K562 (cell line): ENCODE results near the gene PPIF. TPM values are rescaled to one million over a fixed set of nuclear protein-coding genes. Genes with fewer than 3 reads are reported as not detected.

ENCODE experiments used
- ATAC-seq: fragments of 200-7000 bp; cut with Tn5 transposase; 3 replicates; pipeline ENCODE4 v1.9.1; 2020; ENCODE audit warnings: moderate library complexity
- BruUV-seq: library from RNA; stranded (reverse); fragments of 400-500 nt; replicated peaks from 2 replicates; lab custom pipeline; 2021; lab: Mats Ljungman, UMichigan
- CTCF ChIA-PET: fragments of 300-600 bp; formaldehyde crosslinking; extraction: SDS; loops from one replicate; lab custom pipeline; 2021; ENCODE audit warnings: low intra/inter-chr PET ratio; lab: Yijun Ruan, JAX
- POLR2A ChIA-PET: fragments of 300-600, 350-650 bp; sonication (Branson Sonifier 250); formaldehyde crosslinking; extraction: SDS; loops from one replicate; lab custom pipeline; 2021; ENCODE audit warnings: antibody characterized with exemption, inconsistent platforms; lab: Yijun Ruan, JAX
- DNase-seq, 4 experiments: peaks; one replicate each; pipeline versions ENCODE4 v3.0.0 to v3.0.0-alpha.2; 2011 to 2018; ENCODE audit warnings: low spot score in 3 of 4, mixed read lengths in 3 of 4; ENCODE audit errors: extremely low read depth in 1 of 4
- FAIRE-seq: peaks from 2 replicates; lab custom pipeline; 2011; peaks lifted over from hg19 to GRCh38; lab: Jason Lieb, UNC
- H2AFZ ChIP-seq: 2 replicates; pipeline ENCODE4 v1.6.0; 2011; ENCODE audit warnings: low read depth, low read length, control low read depth, inconsistent platforms
- H3K27ac ChIP-seq: fragments of 200-600 bp; 3 replicates; pipeline ENCODE4 v1.8.0; 2011; ENCODE audit warnings: low read depth, mild to moderate bottlenecking, control low read depth, inconsistent platforms, low read length, moderate library complexity, mixed read lengths; ENCODE audit errors: extremely low read depth
- H3K27me3 ChIP-seq, 2 experiments: fragments of 300-600 bp in 1 of 2; 2 replicates in 1 of 2; 3 replicates in 1 of 2; pipeline versions ENCODE4 v1.6.0 to v1.8.0; 2011; ENCODE audit warnings: inconsistent platforms in 2 of 2, low read length in 2 of 2, mild to moderate bottlenecking in 1 of 2, mixed read lengths in 1 of 2, moderate library complexity in 1 of 2; ENCODE audit not compliant: control insufficient read depth in 2 of 2, insufficient read depth in 2 of 2
- H3K36me3 ChIP-seq: fragments of 300-600 bp; 3 replicates; pipeline ENCODE4 v1.8.0; 2011; ENCODE audit warnings: mild to moderate bottlenecking, low read length, inconsistent platforms; ENCODE audit not compliant: control insufficient read depth, insufficient read depth
- H3K4me1 ChIP-seq, 2 experiments: fragments of 200-600 bp in 1 of 2; replicated peaks in 1 of 2; 2 replicates in 1 of 2; 3 replicates in 1 of 2; pipeline versions ENCODE4 v1.5.1 to v1.8.0; 2011; ENCODE audit warnings: inconsistent platforms in 2 of 2, low read length in 2 of 2, mild to moderate bottlenecking in 1 of 2, mixed read lengths in 1 of 2, moderate library complexity in 1 of 2; ENCODE audit not compliant: control insufficient read depth in 2 of 2, insufficient read depth in 2 of 2
- H3K4me2 ChIP-seq: 2 replicates; pipeline ENCODE4 v1.6.1; 2011; ENCODE audit warnings: low read length, control low read depth, inconsistent platforms, mixed read lengths; ENCODE audit not compliant: insufficient read depth
- H3K4me3 ChIP-seq: fragments of 200-600 bp; sonication (generic), shearing (Covaris generic); 2 replicates; pipeline ENCODE4 v1.5.1; 2016; ENCODE audit warnings: control low read depth, inconsistent platforms
- H3K79me2 ChIP-seq: fragments of 200-600 bp; 3 replicates; pipeline ENCODE4 v1.8.0; 2011; ENCODE audit warnings: low read length, inconsistent platforms; ENCODE audit not compliant: control insufficient read depth, insufficient read depth
- H3K9ac ChIP-seq, 2 experiments: 2 replicates each; pipeline versions ENCODE4 v1.6.0 to v1.6.1; 2011; ENCODE audit warnings: low read depth in 2 of 2, low read length in 2 of 2, control low read depth in 1 of 2, inconsistent platforms in 1 of 2, mild to moderate bottlenecking in 1 of 2, mixed read lengths in 1 of 2; ENCODE audit not compliant: insufficient read depth in 1 of 2
- H3K9me1 ChIP-seq: one replicate; pipeline ENCODE4 v1.6.0; 2011; ENCODE audit warnings: inconsistent platforms, mild to moderate bottlenecking, low read length, moderate library complexity; ENCODE audit not compliant: control insufficient read depth, insufficient read depth
- H3K9me3 ChIP-seq: replicated peaks from 2 replicates; pipeline ENCODE4 v1.5.1; 2011; ENCODE audit warnings: low read depth, low read length, inconsistent platforms; ENCODE audit not compliant: control insufficient read depth, insufficient read depth
- H4K20me1 ChIP-seq: replicated peaks from 2 replicates; pipeline ENCODE4 v1.6.1; 2011; ENCODE audit warnings: low read length, inconsistent platforms, mixed read lengths; ENCODE audit not compliant: control insufficient read depth, insufficient read depth
- DACH1 ChIP-seq: fragments of 450-650 bp; IDR thresholded peaks from 2 replicates; pipeline ENCODE4 v1.6.1; 2018; ENCODE audit not compliant: partially characterized antibody
- FOXP4 ChIP-seq: sonication (generic); formaldehyde crosslinking; IDR thresholded peaks from 2 replicates; pipeline ENCODE4 v1.8.0; 2022; ENCODE audit warnings: mild to moderate bottlenecking, missing genetic modification reagents, borderline replicate concordance
- MXD1 ChIP-seq: fragments of 250-450 bp; sonication (Bioruptor Pico); IDR thresholded peaks from 2 replicates; pipeline ENCODE4 v1.8.0; 2021; ENCODE audit warnings: borderline replicate concordance, mild to moderate bottlenecking, moderate library complexity; ENCODE audit not compliant: poor library complexity, severe bottlenecking
- PHB2 ChIP-seq: fragments of 450-650 bp; IDR thresholded peaks from 2 replicates; pipeline ENCODE4 v1.6.1; 2017; ENCODE audit warnings: low read depth
- SAFB2 ChIP-seq: fragments of 200-400 bp; formaldehyde crosslinking; IDR thresholded peaks from 2 replicates; pipeline ENCODE4 v1.6.1; 2018; ENCODE audit warnings: borderline replicate concordance, low read length, low read depth, moderate library complexity; ENCODE audit not compliant: severe bottlenecking
- ZNF263 ChIP-seq: sonication (generic); formaldehyde crosslinking; IDR thresholded peaks from 2 replicates; pipeline ENCODE4 v1.8.0; 2022; ENCODE audit warnings: mild to moderate bottlenecking, missing genetic modification reagents, borderline replicate concordance
- WGBS: fragments of 100-300 bp; shearing (Covaris generic); methylation state at CpG from one replicate; pipeline ENCODE4 v1.1.6; 2016; ENCODE audit warnings: low coverage, mixed read lengths; ENCODE audit not compliant: insufficient coverage; ENCODE audit errors: missing lambda C conversion rate; 5-methylcytosine and 5-hydroxymethylcytosine counted together
- in situ Hi-C: fragments of 300-500 bp; cut with MboI; formaldehyde crosslinking; loops from 4 replicates; pipeline ENCODE4 v1.15.0; 2018; ENCODE audit warnings: inconsistent platforms, mixed read lengths
- intact Hi-C: fragments of 100-400 bp; cut with micrococcal nuclease; formaldehyde crosslinking; loops from 2 replicates; pipeline ENCODE4 v1.14.2; 2022
- polyA plus RNA-seq, 8 experiments: library from polyadenylated mRNA; depleted of rRNA in 4 of 8; stranded (reverse) in 5 of 8; unstranded in 3 of 8; fragments of >200 nt; fragmentation: Nextera tagmentation in 2 of 8; fragmentation: Illumina TruSeq in 1 of 8; extraction: Ambion mirVana in 2 of 8; extraction: Trizol in 1 of 8; gene quantifications; 2 replicates each; pipeline versions ENCODE4 v1.2.1 to v1.2.3, GENCODE V29; 2011 to 2014; ENCODE audit warnings: inconsistent platforms in 1 of 8, missing spikeins in 1 of 8
- total RNA-seq, 7 experiments: library from RNA; depleted of rRNA in 6 of 7; stranded (reverse); fragments of >200 nt in 6 of 7; fragmentation: Illumina TruSeq in 2 of 7; extraction: Trizol in 2 of 7; gene quantifications; 2 replicates each; pipeline versions ENCODE4 v1.2.1 to v1.2.3, GENCODE V29; 2011 to 2021; ENCODE audit warnings: low replicate concordance in 1 of 7

PPIF gene
- total and polyA plus RNA-seq, 9 of the 15 experiments (the other 6 are each of a cell fraction or from before 2014, with no cell fraction given): 40.9 to 287 (median 117) TPM

- no peak overlapping the region for H3K4me2 ChIP-seq
- no peak for FAIRE-seq
Observed at GRCh38 chr10:79323602-79324001, 23.7 kb upstream of the PPIF start.

More at GRCh38 chr10:79323602-79324001, 23.7 kb upstream of the PPIF start:
- BruUV-seq: no TSS peak
- 20% methylated on average over 1 of the region's 1 CpG for WGBS
- 0 out of 2 replicates have a peak, but pooled peaks cover 4% of the 10 kb centered on the region for H4K20me1 ChIP-seq
- ChIA-PET CTCF (no interaction called here), POLR2A (interaction anchor here (0.8 to 1.6 kb wide), 4 partner anchors 21 to 154 kb away, joined by 3 to 6 read pairs (median 4); partner anchors contain the start of gene PPIF)
- no peak overlapping the region for H2AFZ ChIP-seq
- in situ Hi-C loops: no loop called here
- peaks cover 0 to 1% of the 10 kb centered on the region in 2 experiments; a peak in 1 of 5 replicates for H3K4me1 ChIP-seq
- H3K9ac ChIP-seq: no peak overlapping the region; a peak in 1 of 4 replicates
- H3K4me3 ChIP-seq: no peak overlapping the region
- H3K9me3 ChIP-seq: no peaks in the 10 kb centered on the region
- no peaks in the 10 kb centered on the region for H3K36me3 ChIP-seq
- TF ChIP-seq FOXP4 (CRISPR knock-in tag): no peak
- TF ChIP-seq ZNF263 (CRISPR knock-in tag): no peak
- no peak for TF ChIP-seq SAFB2
- no peak for TF ChIP-seq PHB2
- TF ChIP-seq DACH1: no peak
- no peak for TF ChIP-seq MXD1 (CRISPR knock-in tag)
- no peak overlapping the region for H3K27ac ChIP-seq
- intact Hi-C loops: no loop called here
- H3K9me1 ChIP-seq: no peaks in the 10 kb centered on the region
- peaks cover 7 to 63% of the 10 kb centered on the region in 2 experiments for H3K27me3 ChIP-seq
- no peaks in the 10 kb centered on the region for H3K79me2 ChIP-seq
- no peak for ATAC-seq
- DNase-seq: no peak
